ENCODE measurements around the gene UTP4. TPM values are rescaled to one million over a fixed set of nuclear protein-coding genes. Genes with fewer than 3 reads are reported as not detected.
A peak's percentile ranks its signal among the peaks of the same experiment; 100 is the strongest.

Gene UTP4
- total RNA-seq, 2 donors from 2014 or later: 9.2 to 12.2 TPM

- WGBS, 2 donors: 85 to 87% methylated on average over 7 of the region's 7 CpGs
- no peaks in the 10 kb centered on the region for H3K27me3 ChIP-seq
- no peaks in the 10 kb centered on the region for H3K36me3 ChIP-seq (replicated peaks in 1 of 2; ENCODE audit: insufficient read depth in 1 of 2, low read depth in 2 of 2)
- H3K4me3 ChIP-seq: no peak overlapping the region
- DNase-seq (no peak), ATAC-seq (no peak)
- H3K27ac ChIP-seq: no peak overlapping the region
- peaks cover 39% of the 10 kb centered on the region for H3K4me1 ChIP-seq
- no peaks in the 10 kb centered on the region for H3K9me3 ChIP-seq
- TF ChIP-seq CTCF (IDR thresholded peaks at IDR 0.05) (no peak), POLR2A (IDR thresholded peaks at IDR 0.05) (no peak)
- intact Hi-C loops (cut with DNase I): no loop called here
These were observed 22.0 kb upstream of the UTP4 start for GRCh38 chr16:69110406-69110805.

DNA sequence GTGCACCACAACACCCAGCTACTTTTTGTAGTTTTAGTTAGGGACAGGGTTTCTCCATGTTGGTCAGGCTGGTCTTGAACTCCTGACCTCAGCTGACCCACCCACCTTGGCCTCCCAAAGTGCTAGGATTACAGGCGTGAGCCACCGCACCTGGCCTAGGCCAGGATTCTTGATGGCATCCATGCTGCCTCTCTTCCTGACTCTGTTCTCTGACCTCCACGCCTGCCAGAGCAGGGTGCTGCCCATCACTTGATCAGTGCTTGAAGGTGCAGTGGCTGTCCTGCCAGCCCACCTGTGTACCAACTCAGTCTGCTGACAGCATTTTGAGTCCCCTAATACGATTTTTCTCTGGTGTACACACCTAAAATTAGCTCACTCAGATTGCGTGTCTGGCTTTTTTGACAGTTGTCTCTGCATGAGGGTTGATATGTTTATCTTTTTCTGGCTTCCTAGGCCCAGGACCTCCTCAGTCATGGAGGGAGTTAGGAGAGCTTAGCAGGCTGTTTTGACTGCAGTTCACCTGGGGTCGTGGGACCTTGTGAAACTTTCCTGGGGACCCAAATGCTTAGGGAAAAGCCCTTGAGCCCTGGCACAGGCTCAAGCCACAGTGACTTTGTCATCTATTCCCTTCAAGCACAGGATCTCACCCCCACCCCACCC lies 21.1 kb upstream of the UTP4 start:
- intact Hi-C loops (cut with DNase I): no loop called here
- no peak overlapping the region for H3K4me3 ChIP-seq
- TF ChIP-seq CTCF (IDR thresholded peaks at IDR 0.05): no peak
- TF ChIP-seq POLR2A (IDR thresholded peaks at IDR 0.05): no peak
- H3K27me3 ChIP-seq: no peaks in the 10 kb centered on the region
- no peaks in the 10 kb centered on the region for H3K36me3 ChIP-seq (replicated peaks in 1 of 2; ENCODE audit: insufficient read depth in 1 of 2, low read depth in 2 of 2)
- H3K9me3 ChIP-seq: no peaks in the 10 kb centered on the region
- no peak for DNase-seq
- ATAC-seq: no peak
- H3K27ac ChIP-seq: no peak overlapping the region
- 75 to 79% methylated on average over 5 to 6 of the region's 6 CpGs for WGBS, 2 donors
- H3K4me1 ChIP-seq: peaks cover 33% of the 10 kb centered on the region

- no peaks in the 10 kb centered on the region for H3K9me3 ChIP-seq
- peaks cover 28% of the 10 kb centered on the region for H3K4me1 ChIP-seq
- H3K27me3 ChIP-seq: no peaks in the 10 kb centered on the region
- no peak for ATAC-seq
- TF ChIP-seq CTCF (IDR thresholded peaks at IDR 0.05) (no peak), POLR2A (IDR thresholded peaks at IDR 0.05) (no peak)
- no peaks in the 10 kb centered on the region for H3K36me3 ChIP-seq (replicated peaks in 1 of 2; ENCODE audit: insufficient read depth in 1 of 2, low read depth in 2 of 2)
- DNase-seq: no peak
- intact Hi-C loops (cut with DNase I): no loop called here
- 44 to 53% methylated on average over 5 of the region's 5 CpGs for WGBS, 2 donors
- no peak overlapping the region for H3K27ac ChIP-seq
- H3K4me3 ChIP-seq: no peak overlapping the region
These were observed 20.6 kb upstream of the UTP4 start for GRCh38 chr16:69111876-69112230.

GRCh38 chr16:69112285-69113129 lies 19.9 kb upstream of the UTP4 start:
- no peak overlapping the region for H3K27ac ChIP-seq
- H3K4me3 ChIP-seq: no peak overlapping the region
- DNase-seq: peak; percentile 74 to 83 (median 78)
- intact Hi-C loops (cut with DNase I): no loop called here
- ATAC-seq: peak; percentile 86
- TF ChIP-seq POLR2A (IDR thresholded peaks at IDR 0.05) (no peak), CTCF (IDR thresholded peaks at IDR 0.05) (peak; percentile 64 to 76 (median 70))
- WGBS, 2 donors: 21 to 38% methylated on average over 2 to 6 of the region's 6 CpGs
- no peaks in the 10 kb centered on the region for H3K27me3 ChIP-seq
- H3K36me3 ChIP-seq (replicated peaks in 1 of 2; ENCODE audit: insufficient read depth in 1 of 2, low read depth in 2 of 2): no peaks in the 10 kb centered on the region
- H3K9me3 ChIP-seq: no peaks in the 10 kb centered on the region
- peaks cover 22% of the 10 kb centered on the region for H3K4me1 ChIP-seq
